GM12878 (cell line): ENCODE results near the gene CDC42BPB.

Experiments
- CBX3 ChIP-seq: fragments of 200-600 bp; sonication (generic); IDR thresholded peaks from 2 replicates; pipeline ENCODE4 v1.6.1; 2016; ENCODE audit warnings: low read depth, borderline replicate concordance
- CTCF ChIP-seq, 3 experiments: IDR thresholded peaks in 2 of 3; conservative IDR thresholded peaks in 1 of 3; 2 replicates each; pipeline ENCODE4 v1.5.1; 2011; ENCODE audit warnings: low read depth in 3 of 3, low read length in 3 of 3, mild to moderate bottlenecking in 3 of 3, control low read depth in 2 of 3, moderate library complexity in 2 of 3, inconsistent platforms in 1 of 3, mixed read lengths in 1 of 3; ENCODE audit not compliant: control insufficient read depth in 2 of 3, insufficient read depth in 1 of 3; ENCODE audit errors: extremely low read depth in 1 of 3
- E2F4 ChIP-seq: IDR thresholded peaks from 2 replicates; pipeline ENCODE4 v1.6.1; 2012; ENCODE audit warnings: low read depth, low read length, improper control_type of control experiment
- EP300 ChIP-seq, 2 experiments: fragments of 150-350 bp in 1 of 2; IDR thresholded peaks; 2 replicates each; pipeline ENCODE4 v1.6.1; 2011 to 2012; ENCODE audit warnings: low read depth in 2 of 2, low read length in 2 of 2, borderline replicate concordance in 1 of 2, improper control_type of control experiment in 1 of 2, inconsistent platforms in 1 of 2; ENCODE audit not compliant: control insufficient read depth in 1 of 2
- EZH2 ChIP-seq: IDR thresholded peaks from 2 replicates; pipeline ENCODE4 v1.6.1; 2012; ENCODE audit warnings: low read depth, mild to moderate bottlenecking, control low read depth, inconsistent platforms, low read length, borderline replicate concordance; ENCODE audit not compliant: control insufficient read depth
- NBN ChIP-seq: fragments of 450-650 bp; IDR thresholded peaks from 2 replicates; pipeline ENCODE4 v1.6.1; 2016
- POLR2A ChIP-seq: IDR thresholded peaks from 2 replicates; pipeline ENCODE4 v1.6.1; 2011; ENCODE audit warnings: low read depth, mild to moderate bottlenecking, low read length
- ZNF274 ChIP-seq: IDR thresholded peaks from one replicate; pipeline ENCODE4 v1.8.0; 2011; ENCODE audit not compliant: insufficient read length, insufficient read depth

DNA sequence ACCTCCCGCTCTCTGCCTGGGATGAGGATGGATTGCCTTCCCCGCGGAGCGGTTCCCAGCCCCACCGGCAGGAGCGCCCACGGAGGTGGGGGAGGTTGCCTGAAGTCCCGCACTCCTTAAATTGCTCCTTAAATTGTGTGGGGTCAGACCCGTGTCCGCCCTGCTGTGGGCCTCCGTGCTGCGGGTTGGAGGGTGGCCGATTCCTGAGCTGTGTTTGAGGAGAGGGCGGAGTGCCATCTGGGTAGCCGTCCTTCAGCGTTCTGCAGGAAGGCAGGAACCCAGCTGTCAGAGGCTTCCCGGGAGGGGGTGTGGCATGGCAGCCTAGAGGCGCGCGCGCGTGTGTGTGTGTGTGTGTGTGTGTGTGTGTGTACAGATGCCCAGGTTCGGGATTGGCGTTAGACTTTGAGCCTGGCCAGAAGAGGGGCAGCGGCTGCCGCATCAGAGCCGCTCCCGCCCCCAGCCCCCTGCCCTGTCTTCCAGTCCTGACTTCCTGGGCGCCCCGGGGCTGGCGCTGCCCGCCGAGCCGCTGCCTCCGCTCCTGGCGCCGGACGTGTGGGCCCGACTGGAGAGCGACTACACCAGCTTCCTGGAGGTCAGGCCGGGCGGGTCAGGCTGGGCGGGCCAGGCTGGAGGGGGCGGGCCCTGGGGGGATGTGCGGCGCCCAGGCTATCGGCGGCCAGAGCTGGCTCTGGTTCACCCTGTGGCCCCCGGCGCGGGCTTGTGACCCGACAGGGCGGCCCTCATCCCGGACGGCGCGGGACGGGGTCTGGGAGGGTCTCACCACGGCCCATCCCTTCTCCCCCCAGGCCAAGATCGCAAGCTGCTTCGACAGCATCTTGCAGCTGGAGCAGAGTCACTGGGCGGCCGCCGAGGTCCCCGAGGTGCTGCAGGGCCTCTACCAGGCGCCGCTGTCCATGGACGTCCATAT, 46.4 kb upstream of the CDC42BPB start:
- TF ChIP-seq ZNF274 (no peak), E2F4 (no peak), POLR2A (no peak), EP300 (IDR thresholded peaks at IDR 0.05; ENCODE audit: borderline replicate concordance in 1 of 2, control insufficient read depth in 1 of 2, low read depth in 2 of 2, low read length in 2 of 2) (no peak), CBX3 (no peak), EZH2 (no peak), NBN (no peak), CTCF (IDR thresholded peaks at IDR 0.05 in 2 of 3, conservative IDR thresholded peaks at IDR 0.05 in 1 of 3; ENCODE audit: control insufficient read depth in 2 of 3, extremely low read depth in 1 of 3, insufficient read depth in 1 of 3, low read depth in 3 of 3, low read length in 3 of 3) (no peak)
